Neural progenitor cell (in vitro differentiated cells): ENCODE results near the gene POLR2L. TPM values are rescaled to one million over a fixed set of nuclear protein-coding genes. Genes with fewer than 3 reads are reported as not detected.

ENCODE experiments used
- DNase-seq: peaks from one replicate; pipeline ENCODE4 v3.0.0-alpha.2; 2016; ENCODE audit warnings: low spot score
- H2AFZ ChIP-seq: fragments of 200-600 bp; sonication (generic); replicated peaks from 2 replicates; pipeline ENCODE4 v1.6.1; 2016; ENCODE audit warnings: antibody characterized with exemption
- H3F3A ChIP-seq: fragments of 200-600 bp; sonication (generic); 2 replicates; pipeline ENCODE4 v1.6.1; 2016; ENCODE audit warnings: antibody characterized with exemption, low read depth
- H3K27ac ChIP-seq: fragments of 200-600 bp; sonication (generic); 2 replicates; pipeline ENCODE4 v1.5.1; 2016; ENCODE audit warnings: mild to moderate bottlenecking
- H3K27me3 ChIP-seq: fragments of 200-600 bp; sonication (generic); 2 replicates; pipeline ENCODE4 v1.6.1; 2016; ENCODE audit warnings: mild to moderate bottlenecking, moderate library complexity
- H3K36me3 ChIP-seq: fragments of 200-600 bp; sonication (generic); 2 replicates; pipeline ENCODE4 v1.5.1; 2016
- H3K4me1 ChIP-seq: fragments of 200-600 bp; sonication (generic); 2 replicates; pipeline ENCODE4 v1.6.1; 2016; ENCODE audit warnings: mixed run types
- H3K4me2 ChIP-seq: fragments of 200-600 bp; sonication (generic); 2 replicates; pipeline ENCODE4 v1.6.1; 2016
- H3K4me3 ChIP-seq: fragments of 200-600 bp; sonication (generic); 2 replicates; pipeline ENCODE4 v1.5.1; 2016
- H3K79me2 ChIP-seq: fragments of 200-600 bp; sonication (generic); 2 replicates; pipeline ENCODE4 v1.6.1; 2016; ENCODE audit warnings: low read depth
- H3K9ac ChIP-seq: fragments of 200-600 bp; sonication (generic); 2 replicates; pipeline ENCODE4 v1.6.1; 2016
- H3K9me3 ChIP-seq: fragments of 200-600 bp; sonication (generic); 2 replicates; pipeline ENCODE4 v1.5.1; 2016; ENCODE audit warnings: low read depth
- H4K20me1 ChIP-seq: fragments of 200-600 bp; sonication (generic); 2 replicates; pipeline ENCODE4 v1.6.1; 2016; ENCODE audit warnings: low read depth
- H3K27ac Mint-ChIP-seq: 3 replicates; pipeline ENCODE4 v1.8.0; 2021; ENCODE audit warnings: mixed read lengths
- H3K27me3 Mint-ChIP-seq: 2 replicates; pipeline ENCODE4 v1.8.0; 2022; ENCODE audit warnings: low read depth, mild to moderate bottlenecking, inconsistent platforms, moderate library complexity, mixed read lengths; ENCODE audit not compliant: insufficient read depth
- H3K36me3 Mint-ChIP-seq: 3 replicates; pipeline ENCODE4 v1.8.0; 2021; ENCODE audit warnings: mixed read lengths
- H3K4me1 Mint-ChIP-seq: 3 replicates; pipeline ENCODE4 v1.8.0; 2021; ENCODE audit warnings: mixed read lengths
- H3K4me3 Mint-ChIP-seq: 3 replicates; pipeline ENCODE4 v1.8.0; 2021; ENCODE audit warnings: mild to moderate bottlenecking, moderate library complexity, mixed read lengths
- H3K9me3 Mint-ChIP-seq: 3 replicates; pipeline ENCODE4 v1.8.0; 2020; ENCODE audit warnings: mixed read lengths
- EZH2 ChIP-seq: fragments of 200-600 bp; sonication (generic); IDR thresholded peaks from 2 replicates; pipeline ENCODE4 v1.6.1; 2017; ENCODE audit warnings: antibody characterized with exemption, mild to moderate bottlenecking, moderate library complexity
- EZH2phosphoT487 ChIP-seq: fragments of 200-600 bp; sonication (generic); IDR thresholded peaks from 2 replicates; pipeline ENCODE4 v1.6.1; 2017; ENCODE audit warnings: antibody characterized with exemption
- total RNA-seq: library from RNA; depleted of rRNA; stranded (reverse); fragments of >200 nt; gene quantifications from 2 replicates; pipeline ENCODE4 v1.2.3, GENCODE V29; 2015; ENCODE audit warnings: low replicate concordance
- TF ChIP-seq, protein P1 (sequence below): fragments of 200-600 bp; sonication (generic); IDR thresholded peaks from 2 replicates; pipeline ENCODE4 v1.5.1; 2017; ENCODE audit warnings: antibody characterized with exemption, mild to moderate bottlenecking

Gene POLR2L
- total RNA-seq, 1 donor from 2014 or later: 12.9 TPM

DNA sequence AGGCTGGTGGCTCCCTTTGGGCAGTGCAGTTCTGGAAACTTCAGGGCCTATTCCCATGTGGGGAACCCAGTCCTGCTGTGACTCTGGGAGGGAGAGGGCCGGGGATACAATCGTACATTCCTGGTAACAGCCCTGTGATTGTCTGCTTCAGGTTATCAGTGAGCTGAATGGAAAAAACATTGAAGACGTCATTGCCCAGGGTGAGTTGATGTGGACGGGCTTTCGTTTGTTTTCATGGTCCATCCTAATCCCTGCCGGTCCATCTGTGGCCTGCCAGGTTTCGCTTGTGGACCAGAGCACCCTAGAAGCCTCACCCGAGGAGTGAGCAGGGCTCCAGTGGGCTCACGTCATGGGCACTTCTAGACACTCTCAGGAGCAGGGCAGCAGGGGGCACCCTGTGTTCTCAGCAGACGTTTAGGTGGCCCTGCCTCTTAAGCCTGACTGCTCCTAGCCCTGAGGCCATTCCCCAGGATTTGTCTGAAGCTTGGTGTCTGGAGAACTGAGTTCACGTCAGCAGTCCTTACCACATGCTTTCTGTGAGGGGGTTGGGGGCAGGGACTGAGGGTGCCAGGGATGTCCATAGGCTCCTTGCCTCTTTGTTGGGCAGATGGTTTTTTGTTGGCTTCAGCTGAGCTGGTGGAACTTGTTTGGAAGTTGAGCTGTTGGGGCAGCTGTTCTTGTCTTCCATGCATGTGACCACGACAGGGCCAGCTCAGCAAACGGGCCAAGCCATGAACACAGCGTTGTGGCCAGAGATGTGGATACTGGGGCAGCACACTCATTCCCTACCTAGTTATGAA, 30.7 kb downstream of the POLR2L start:
- peaks cover 5% of the 10 kb centered on the region for H3K27me3 Mint-ChIP-seq
- no peaks in the 10 kb centered on the region for H3K9me3 Mint-ChIP-seq
- peak overlapping the region; percentile 91 for H3K4me3 Mint-ChIP-seq
- H2AFZ ChIP-seq: no peak overlapping the region
- peak overlapping the region; percentile 86 for H3K4me3 ChIP-seq
- H3K4me1 ChIP-seq: peaks cover 15% of the 10 kb centered on the region
- H3K36me3 ChIP-seq: peaks cover 3% of the 10 kb centered on the region
- H3K4me2 ChIP-seq: peak overlapping the region; percentile 90
- no peak for DNase-seq
- H3K4me1 Mint-ChIP-seq: peaks cover 21% of the 10 kb centered on the region
- H3K27me3 ChIP-seq: no peaks in the 10 kb centered on the region
- TF ChIP-seq EZH2phosphoT487 (no peak), EZH2 (no peak)
- TF ChIP-seq, protein P1, sequence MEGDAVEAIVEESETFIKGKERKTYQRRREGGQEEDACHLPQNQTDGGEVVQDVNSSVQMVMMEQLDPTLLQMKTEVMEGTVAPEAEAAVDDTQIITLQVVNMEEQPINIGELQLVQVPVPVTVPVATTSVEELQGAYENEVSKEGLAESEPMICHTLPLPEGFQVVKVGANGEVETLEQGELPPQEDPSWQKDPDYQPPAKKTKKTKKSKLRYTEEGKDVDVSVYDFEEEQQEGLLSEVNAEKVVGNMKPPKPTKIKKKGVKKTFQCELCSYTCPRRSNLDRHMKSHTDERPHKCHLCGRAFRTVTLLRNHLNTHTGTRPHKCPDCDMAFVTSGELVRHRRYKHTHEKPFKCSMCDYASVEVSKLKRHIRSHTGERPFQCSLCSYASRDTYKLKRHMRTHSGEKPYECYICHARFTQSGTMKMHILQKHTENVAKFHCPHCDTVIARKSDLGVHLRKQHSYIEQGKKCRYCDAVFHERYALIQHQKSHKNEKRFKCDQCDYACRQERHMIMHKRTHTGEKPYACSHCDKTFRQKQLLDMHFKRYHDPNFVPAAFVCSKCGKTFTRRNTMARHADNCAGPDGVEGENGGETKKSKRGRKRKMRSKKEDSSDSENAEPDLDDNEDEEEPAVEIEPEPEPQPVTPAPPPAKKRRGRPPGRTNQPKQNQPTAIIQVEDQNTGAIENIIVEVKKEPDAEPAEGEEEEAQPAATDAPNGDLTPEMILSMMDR: no peak
- peaks cover 24% of the 10 kb centered on the region for H4K20me1 ChIP-seq
- H3K36me3 Mint-ChIP-seq: peaks cover 13% of the 10 kb centered on the region
- no peak overlapping the region for H3K9ac ChIP-seq
- H3K79me2 ChIP-seq: peaks cover 44% of the 10 kb centered on the region
- H3F3A ChIP-seq: peaks cover 60% of the 10 kb centered on the region
- H3K27ac ChIP-seq: no peak overlapping the region
- no peaks in the 10 kb centered on the region for H3K9me3 ChIP-seq
- H3K27ac Mint-ChIP-seq: no peak overlapping the region

- Histone ChIP-seq H3K27me3 (no peaks in the 10 kb centered on the region), H3K9me3 (no peaks in the 10 kb centered on the region), H2AFZ (no peak overlapping the region), H3K79me2 (peaks cover 44% of the 10 kb centered on the region), H3K36me3 (peaks cover 3% of the 10 kb centered on the region), H3K4me3 (peak overlapping the region; percentile 86), H3K9ac (peak overlapping the region; percentile 91), H3K4me2 (peak overlapping the region; percentile 90), H3K27ac (no peak overlapping the region), H3K4me1 (peaks cover 15% of the 10 kb centered on the region), H3F3A (peaks cover 65% of the 10 kb centered on the region), H4K20me1 (peaks cover 24% of the 10 kb centered on the region)
- Mint-ChIP-seq H3K4me1 (peaks cover 27% of the 10 kb centered on the region), H3K27ac (no peak overlapping the region), H3K27me3 (peaks cover 5% of the 10 kb centered on the region), H3K4me3 (peak overlapping the region; percentile 94), H3K36me3 (peaks cover 11% of the 10 kb centered on the region), H3K9me3 (no peaks in the 10 kb centered on the region)
- TF ChIP-seq EZH2: no peak
- no peak for TF ChIP-seq EZH2phosphoT487
- TF ChIP-seq, protein P1: no peak
- DNase-seq: no peak
Measured at GRCh38 chr11:810040-810567, 32.2 kb downstream of the POLR2L start.

DNA sequence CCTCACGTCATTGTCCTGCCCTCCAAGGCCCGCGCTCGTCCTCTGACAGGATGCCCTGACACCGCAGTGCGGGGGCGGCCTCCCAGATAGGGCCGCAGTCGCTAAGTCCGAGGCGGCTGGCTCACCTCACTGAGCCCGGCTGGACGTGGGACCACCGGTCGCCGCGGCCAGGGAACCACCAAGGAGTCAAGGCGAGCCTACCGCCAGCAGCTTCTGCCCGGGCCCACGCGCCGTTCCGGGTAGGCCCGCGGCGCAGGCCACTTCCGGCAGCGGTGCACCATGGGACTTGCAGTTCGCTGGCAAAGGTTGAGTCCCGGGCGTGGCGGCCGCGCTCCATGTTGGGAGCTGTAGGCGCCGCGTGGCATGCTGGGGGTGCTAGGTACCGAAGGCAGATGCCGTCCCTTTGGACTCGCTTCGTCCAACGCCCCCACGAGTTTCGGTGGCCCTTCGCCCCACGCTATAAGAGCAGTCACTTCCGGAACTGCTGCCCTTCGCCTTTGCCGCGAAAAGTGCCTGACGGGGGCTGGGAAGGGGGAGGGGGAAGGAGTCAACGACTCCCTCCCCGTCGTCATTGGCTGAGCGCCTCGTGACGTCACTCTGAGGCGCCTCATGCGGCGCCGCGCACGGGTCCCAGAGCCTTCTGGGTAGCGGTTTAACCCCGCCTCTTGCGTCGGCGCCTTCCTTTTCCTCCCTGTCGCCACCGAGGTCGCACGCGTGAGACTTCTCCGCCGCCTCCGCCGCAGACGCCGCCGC, 32.9 kb downstream of the POLR2L start, which contains the start of gene RPLP2:
Gene RPLP2 (plus strand): TSS at position 681 of the 753 bp plus-strand sequence. CDS start 268 bp downstream, outside the sequence.
- peaks cover 27% of the 10 kb centered on the region for H3K4me1 Mint-ChIP-seq
- DNase-seq: peak; percentile 99
- Histone ChIP-seq H4K20me1 (peaks cover 24% of the 10 kb centered on the region), H3K4me2 (peak within 1 kb of the TSS; percentile 90), H3K4me1 (peaks cover 15% of the 10 kb centered on the region), H3K79me2 (peaks cover 47% of the 10 kb centered on the region), H3K27ac (peak within 1 kb of the TSS; percentile 85), H2AFZ (peak within 1 kb of the TSS; percentile 97), H3K36me3 (peaks cover 3% of the 10 kb centered on the region), H3F3A (peaks cover 62% of the 10 kb centered on the region), H3K9me3 (no peaks in the 10 kb centered on the region), H3K4me3 (peak within 1 kb of the TSS; percentile 86), H3K27me3 (no peaks in the 10 kb centered on the region), H3K9ac (peak within 1 kb of the TSS; percentile 91)
- peak within 1 kb of the TSS; percentile 95 for H3K27ac Mint-ChIP-seq
- peaks cover 3% of the 10 kb centered on the region for H3K27me3 Mint-ChIP-seq
- H3K36me3 Mint-ChIP-seq: peaks cover 11% of the 10 kb centered on the region
- peak within 1 kb of the TSS; percentile 94 for H3K4me3 Mint-ChIP-seq
- no peaks in the 10 kb centered on the region for H3K9me3 Mint-ChIP-seq
- TF ChIP-seq EZH2phosphoT487 (no peak), EZH2 (no peak)
- TF ChIP-seq, protein P1: no peak
